Smooth muscle cell (in vitro differentiated cells): ENCODE measurements around the gene ZCCHC18. TPM values are rescaled to one million over a fixed set of nuclear protein-coding genes. Genes with fewer than 3 reads are reported as not detected.

ENCODE experiments used
- DNase-seq: peaks from one replicate; lab custom pipeline; 2025; ENCODE audit not compliant: unreplicated experiment; lab: John Stamatoyannopoulos, UW
- H2AFZ ChIP-seq: fragments of 200-600 bp; sonication (generic); 2 replicates; pipeline ENCODE4 v1.6.0; 2016; ENCODE audit warnings: antibody characterized with exemption, low read depth, mild to moderate bottlenecking
- H3F3A ChIP-seq: fragments of 200-600 bp; sonication (generic); 2 replicates; pipeline ENCODE4 v1.6.0; 2017; ENCODE audit warnings: antibody characterized with exemption, low read depth
- H3K27ac ChIP-seq: fragments of 200-600 bp; sonication (generic); 2 replicates; pipeline ENCODE4 v1.5.1; 2016; ENCODE audit warnings: low read depth, mild to moderate bottlenecking
- H3K27me3 ChIP-seq: fragments of 200-600 bp; sonication (generic); 2 replicates; pipeline ENCODE4 v1.6.1; 2016; ENCODE audit warnings: low read depth, mild to moderate bottlenecking
- H3K36me3 ChIP-seq: fragments of 200-600 bp; sonication (generic); 2 replicates; pipeline ENCODE4 v1.5.1; 2016; ENCODE audit warnings: low read depth
- H3K4me1 ChIP-seq: fragments of 200-600 bp; sonication (generic); 2 replicates; pipeline ENCODE4 v1.5.1; 2016; ENCODE audit warnings: low read depth
- H3K4me2 ChIP-seq: fragments of 200-600 bp; sonication (generic); 2 replicates; pipeline ENCODE4 v1.6.0; 2016; ENCODE audit warnings: mild to moderate bottlenecking
- H3K4me3 ChIP-seq: fragments of 200-600 bp; sonication (generic); 2 replicates; pipeline ENCODE4 v1.5.1; 2016; ENCODE audit warnings: mild to moderate bottlenecking
- H3K79me2 ChIP-seq: fragments of 200-600 bp; sonication (generic); 2 replicates; pipeline ENCODE4 v1.6.0; 2016; ENCODE audit warnings: low read depth, mild to moderate bottlenecking
- H3K9ac ChIP-seq: fragments of 200-600 bp; sonication (generic); 2 replicates; pipeline ENCODE4 v1.6.0; 2016; ENCODE audit warnings: low read depth
- H3K9me3 ChIP-seq: fragments of 200-600 bp; sonication (generic); replicated peaks from 2 replicates; pipeline ENCODE4 v1.5.1; 2016; ENCODE audit warnings: low read depth
- H4K20me1 ChIP-seq: fragments of 200-600 bp; sonication (generic); 2 replicates; pipeline ENCODE4 v1.6.0; 2016; ENCODE audit warnings: low read depth
- CTCF ChIP-seq: fragments of 200-600 bp; sonication (generic); IDR thresholded peaks from 2 replicates; pipeline ENCODE4 v1.5.1; 2017; ENCODE audit warnings: borderline replicate concordance, mild to moderate bottlenecking, antibody characterized with exemption; ENCODE audit not compliant: insufficient read depth, poor library complexity, severe bottlenecking
- WGBS: methylation state at CpG from one replicate; pipeline ENCODE4 v1.1.7; 2016; ENCODE audit warnings: low lambda C conversion rate; 5-methylcytosine and 5-hydroxymethylcytosine counted together
- polyA plus RNA-seq: library from polyadenylated mRNA; unstranded; fragments of >200 nt; fragmentation: Nextera tagmentation; extraction: Ambion mirVana; gene quantifications from 2 replicates; pipeline ENCODE4 v1.2.1, GENCODE V29; 2016
- total RNA-seq: library from RNA; depleted of rRNA; stranded (reverse); fragments of >200 nt; gene quantifications from 2 replicates; pipeline ENCODE4 v1.2.3, GENCODE V29; 2014

Gene ZCCHC18
- total and polyA plus RNA-seq, 2 experiments from 2014 or later: 1.5 TPM; not detected in 1

- H3K9ac ChIP-seq: no peak overlapping the region
- no peak for DNase-seq
- H3K27ac ChIP-seq: no peak overlapping the region
- H4K20me1 ChIP-seq: no peaks in the 10 kb centered on the region
- H3K4me3 ChIP-seq: no peak overlapping the region
- H3K36me3 ChIP-seq: no peaks in the 10 kb centered on the region
- H3K27me3 ChIP-seq: no peaks in the 10 kb centered on the region
- WGBS: 66% methylated on average over 5 of the region's 5 CpGs
- no peaks in the 10 kb centered on the region for H3K79me2 ChIP-seq
- H2AFZ ChIP-seq: no peak overlapping the region
- no peaks in the 10 kb centered on the region for H3F3A ChIP-seq
- no peaks in the 10 kb centered on the region for H3K4me1 ChIP-seq
- no peaks in the 10 kb centered on the region for H3K9me3 ChIP-seq
- no peak overlapping the region for H3K4me2 ChIP-seq
- no peak for TF ChIP-seq CTCF
Measured at GRCh38 chrX:104084534-104085277, 27.6 kb upstream of the ZCCHC18 start.

- no peaks in the 10 kb centered on the region for H3F3A ChIP-seq
- TF ChIP-seq CTCF: no peak
- no peaks in the 10 kb centered on the region for H3K9me3 ChIP-seq
- H3K4me1 ChIP-seq: no peaks in the 10 kb centered on the region
- H3K27me3 ChIP-seq: no peaks in the 10 kb centered on the region
- WGBS: 77% methylated on average over 7 of the region's 7 CpGs
- no peak overlapping the region for H3K9ac ChIP-seq
- no peak overlapping the region for H3K4me2 ChIP-seq
- no peak for DNase-seq
- H3K79me2 ChIP-seq: no peaks in the 10 kb centered on the region
- no peak overlapping the region for H2AFZ ChIP-seq
- H3K36me3 ChIP-seq: no peaks in the 10 kb centered on the region
- no peak overlapping the region for H3K27ac ChIP-seq
- H3K4me3 ChIP-seq: no peak overlapping the region
- no peaks in the 10 kb centered on the region for H4K20me1 ChIP-seq
Measured at GRCh38 chrX:104085477-104085876, 26.8 kb upstream of the ZCCHC18 start.

- H3K79me2 ChIP-seq: no peaks in the 10 kb centered on the region
- H4K20me1 ChIP-seq: no peaks in the 10 kb centered on the region
- no peaks in the 10 kb centered on the region for H3K27me3 ChIP-seq
- H3K27ac ChIP-seq: no peak overlapping the region
- H3K9ac ChIP-seq: no peak overlapping the region
- H2AFZ ChIP-seq: no peak overlapping the region
- TF ChIP-seq CTCF: no peak
- H3K4me1 ChIP-seq: no peaks in the 10 kb centered on the region
- no peaks in the 10 kb centered on the region for H3K36me3 ChIP-seq
- 70% methylated on average over 7 of the region's 7 CpGs for WGBS
- H3K4me2 ChIP-seq: no peak overlapping the region
- no peak for DNase-seq
- H3F3A ChIP-seq: no peaks in the 10 kb centered on the region
- no peak overlapping the region for H3K4me3 ChIP-seq
- H3K9me3 ChIP-seq: no peaks in the 10 kb centered on the region
Measured at GRCh38 chrX:104085919-104086318, 26.4 kb upstream of the ZCCHC18 start.
